Measurements from ENCODE around the gene EDN2.

The EDN2 gene

DNA sequence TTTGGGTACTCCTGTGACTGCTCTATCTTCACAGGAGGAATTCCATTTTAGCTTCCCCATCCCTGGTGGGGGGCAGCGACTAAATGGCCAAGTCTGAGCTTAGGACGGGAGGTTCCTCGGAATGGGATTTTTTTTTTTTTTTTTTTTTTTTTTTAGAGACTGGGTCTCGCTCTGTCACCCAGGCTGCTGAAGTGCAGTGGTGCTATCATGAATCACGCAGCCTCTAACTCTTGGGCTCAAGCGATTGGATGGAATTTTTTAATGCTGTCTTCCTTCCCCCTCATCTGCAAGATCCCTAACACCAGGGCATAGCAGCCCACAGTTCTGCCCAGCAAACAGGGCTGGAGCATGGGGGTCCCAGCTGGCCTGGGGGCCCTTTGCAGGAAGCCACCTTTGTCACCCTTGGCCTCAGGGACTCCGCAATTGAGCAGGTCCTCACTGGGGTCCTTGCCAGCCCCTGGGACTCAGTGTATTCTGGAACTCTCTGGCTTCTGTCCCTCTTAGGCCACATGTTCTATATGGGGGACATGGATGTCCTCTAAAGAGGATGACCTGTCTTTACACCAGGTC is 13.1 kb upstream of the EDN2 start:
- no peak for DNase-seq

DNA sequence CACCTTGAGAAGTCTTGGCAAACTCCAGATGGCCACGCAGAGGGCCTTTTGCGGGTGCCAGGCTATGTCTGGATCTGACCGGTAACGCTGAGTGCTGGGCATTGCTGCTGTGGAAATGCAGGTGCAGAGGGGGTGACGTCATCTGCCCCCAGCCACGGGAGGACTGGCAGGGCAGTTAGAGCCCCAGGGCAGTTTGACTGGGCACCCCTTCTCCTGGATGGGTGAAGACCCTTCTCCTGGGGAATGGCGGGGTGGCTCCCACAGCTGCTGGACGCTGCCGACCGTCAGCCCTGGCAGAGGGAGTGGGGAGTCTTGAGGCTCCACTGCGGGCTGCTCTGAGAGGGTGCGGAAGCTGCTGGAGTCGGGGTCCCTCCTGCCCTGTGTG is 12.6 kb upstream of the EDN2 start:
- DNase-seq = no peak

DNA sequence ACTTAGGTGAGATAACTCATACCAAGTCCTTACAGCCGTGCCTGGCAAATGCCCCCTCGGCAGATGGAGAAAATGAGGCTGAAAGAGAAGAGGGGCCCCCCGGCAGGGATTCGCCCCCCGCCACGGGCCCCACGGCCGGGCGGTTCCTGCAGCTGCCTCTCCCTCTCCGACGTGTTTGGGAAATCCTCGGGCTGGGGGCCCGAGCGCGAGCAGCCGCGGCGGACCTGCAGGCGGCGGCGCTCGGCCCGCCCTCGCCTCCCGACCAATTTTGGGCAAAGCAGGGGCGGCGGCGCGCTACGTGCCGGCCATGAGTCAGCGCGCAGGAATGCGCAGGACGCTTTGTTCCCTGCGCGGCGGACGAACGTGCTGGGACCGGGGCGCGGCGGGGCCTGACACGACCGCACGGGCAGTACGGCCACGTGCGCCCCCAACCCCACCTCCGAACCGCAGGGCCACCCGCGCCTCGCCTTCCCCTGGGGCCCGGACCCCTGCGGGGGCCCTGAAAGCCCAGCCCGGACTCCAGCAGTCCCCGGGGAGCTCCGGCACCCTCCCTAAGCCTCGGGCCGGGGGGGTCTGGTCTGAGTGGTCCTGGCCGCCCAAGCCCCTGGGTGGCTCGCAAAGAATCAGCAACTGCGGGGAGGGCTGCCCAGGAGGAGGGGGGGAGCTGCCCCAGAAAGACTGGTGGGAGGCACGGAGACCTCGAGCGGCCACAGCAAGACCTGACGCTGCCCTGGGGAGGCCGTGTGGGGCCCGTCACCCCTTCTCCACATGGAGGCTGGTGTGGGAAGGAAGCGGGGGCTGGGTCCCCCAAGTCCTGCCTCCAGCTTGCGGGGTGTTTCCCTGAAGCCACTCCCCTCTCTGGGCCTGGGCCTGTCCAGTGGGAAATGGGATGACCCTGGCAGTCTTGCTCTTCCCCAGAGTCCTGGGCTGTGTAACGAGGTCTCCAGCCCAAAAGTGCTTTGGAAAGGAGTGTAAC is 11.9 kb upstream of the EDN2 start:
- DNase-seq = no peak

DNA sequence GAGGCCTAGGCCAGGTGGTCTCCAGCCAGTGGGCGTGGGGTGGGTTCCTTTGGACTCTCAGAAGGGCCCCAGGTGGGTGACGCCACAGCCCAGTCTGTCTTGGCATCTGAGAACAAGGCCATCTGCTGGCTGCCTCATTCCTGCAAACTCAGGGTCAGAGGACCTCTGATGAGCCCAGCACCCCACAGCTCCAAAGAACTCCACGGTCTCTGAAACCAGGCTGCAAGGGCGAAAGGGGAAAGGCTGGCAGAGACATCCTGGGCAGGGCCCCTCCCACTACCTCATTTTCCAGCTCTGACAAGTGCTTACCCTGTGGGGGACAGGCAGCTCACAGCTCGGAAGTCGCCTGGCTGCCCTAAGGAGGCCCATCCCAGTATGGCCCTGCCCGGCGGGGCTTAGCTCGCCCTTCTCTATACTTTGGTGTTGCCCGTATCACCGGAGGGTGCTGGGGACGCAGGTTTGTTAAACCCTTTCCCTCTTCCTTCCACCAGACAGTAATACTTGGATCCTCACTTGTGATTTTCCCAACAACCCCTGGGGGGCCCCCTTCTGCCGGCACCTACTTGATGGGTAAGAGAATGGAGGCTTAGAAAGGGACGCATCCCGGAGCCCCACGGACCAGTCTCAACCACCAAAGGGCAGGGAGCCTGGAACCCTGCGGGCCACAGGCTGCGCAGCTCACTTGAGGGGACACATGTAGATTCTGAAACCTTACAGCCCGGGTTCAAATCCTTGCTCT is 10.9 kb upstream of the EDN2 start:
- no peak for DNase-seq

DNA sequence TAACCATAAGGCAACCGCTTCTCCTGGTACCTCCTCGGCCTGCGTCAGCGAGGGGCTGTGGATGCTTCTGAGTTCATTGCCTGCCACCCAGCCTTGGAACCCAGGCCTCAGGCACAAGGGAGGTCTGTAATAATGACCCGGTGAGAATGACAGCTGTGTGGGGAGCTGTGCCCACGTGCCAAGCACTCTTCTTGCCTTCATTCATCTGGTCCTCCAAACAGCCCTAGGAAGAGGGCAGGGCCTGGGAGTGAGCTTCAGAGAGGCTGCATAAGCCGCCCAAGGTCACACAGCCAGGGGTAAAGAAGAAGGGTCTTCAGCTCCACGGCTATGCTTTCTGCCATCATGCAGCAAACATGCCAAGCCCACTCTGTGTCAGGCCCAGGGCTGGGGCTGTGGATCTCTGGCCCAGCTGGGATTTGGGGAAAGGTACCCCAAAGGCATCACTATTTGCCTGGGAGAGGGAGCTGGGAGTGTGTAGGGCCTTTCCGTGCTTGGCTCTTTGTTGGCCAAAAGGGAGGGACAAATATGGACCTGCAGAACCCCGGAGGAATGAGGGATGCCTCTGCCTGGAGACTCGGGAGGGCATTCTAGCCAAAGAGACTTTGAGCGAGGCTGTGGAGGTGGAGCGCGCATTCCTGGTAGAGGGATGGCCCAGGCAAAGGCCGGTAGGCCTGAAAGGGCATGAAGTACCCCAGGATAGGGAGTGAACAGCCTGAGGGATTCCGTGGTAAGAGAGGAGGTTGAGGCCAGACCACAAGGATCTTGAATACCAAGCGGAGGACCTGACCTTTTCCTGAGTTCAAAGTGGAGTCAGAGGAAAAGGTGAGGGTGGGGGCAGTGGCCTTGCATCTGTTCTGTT is 10.1 kb upstream of the EDN2 start:
- DNase-seq = no peak

DNA sequence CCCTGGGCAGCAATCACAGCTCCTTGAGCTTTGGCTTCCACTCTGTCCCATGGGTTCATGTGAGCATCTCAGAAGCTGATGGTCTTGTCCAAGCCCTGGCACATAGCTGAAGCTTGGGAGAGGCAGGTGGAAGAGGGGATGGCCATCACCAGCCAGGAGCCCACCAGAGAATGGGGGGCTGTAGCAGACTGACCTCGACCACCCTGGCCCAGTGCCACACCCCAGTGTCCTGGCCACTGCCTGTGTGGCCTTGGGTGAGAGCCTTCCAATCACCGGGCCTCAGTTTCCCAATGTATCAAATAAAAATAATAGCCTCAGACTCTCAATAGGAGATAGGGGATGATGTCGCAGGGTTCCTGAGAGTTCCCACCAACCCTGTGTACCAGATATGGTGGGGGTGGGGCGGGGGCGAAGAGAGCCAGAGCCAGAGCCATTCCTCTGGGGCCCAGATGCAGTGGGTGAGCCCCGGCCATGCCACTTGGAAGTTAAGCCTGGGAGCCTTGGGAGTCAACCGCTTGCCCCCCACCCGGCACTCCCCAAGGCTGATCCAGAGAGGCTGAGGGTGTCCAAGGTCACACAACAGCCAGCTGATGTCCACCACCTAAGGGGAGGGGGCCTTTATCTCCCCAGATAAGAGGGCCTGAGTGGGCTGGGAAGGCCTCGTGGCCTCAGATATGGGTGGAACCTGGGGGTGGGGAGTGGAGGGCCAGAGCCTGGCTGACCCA is 9.3 kb upstream of the EDN2 start:
- no peak for DNase-seq

DNA sequence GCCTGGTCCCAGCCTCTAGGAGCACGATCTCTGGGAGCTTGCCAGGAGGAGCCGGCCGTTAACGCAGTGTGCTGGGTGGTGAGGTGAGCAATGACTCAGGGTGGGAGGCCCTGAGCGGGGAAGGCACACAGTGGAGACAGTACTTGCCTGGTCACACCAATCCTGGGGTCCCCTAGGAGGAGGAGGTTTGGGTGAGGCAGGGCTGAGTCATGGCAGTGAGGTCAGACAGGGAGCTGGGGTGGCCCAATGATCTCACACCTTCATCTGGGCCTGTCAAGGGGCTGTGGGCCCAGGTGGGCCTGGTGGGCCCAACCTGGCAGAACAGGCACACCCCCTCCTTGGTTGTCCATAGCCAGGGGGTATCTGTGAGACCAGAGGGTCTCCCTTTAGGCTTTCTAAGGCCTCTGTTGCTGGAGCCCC is 8.6 kb upstream of the EDN2 start:
- no peak for DNase-seq

DNA sequence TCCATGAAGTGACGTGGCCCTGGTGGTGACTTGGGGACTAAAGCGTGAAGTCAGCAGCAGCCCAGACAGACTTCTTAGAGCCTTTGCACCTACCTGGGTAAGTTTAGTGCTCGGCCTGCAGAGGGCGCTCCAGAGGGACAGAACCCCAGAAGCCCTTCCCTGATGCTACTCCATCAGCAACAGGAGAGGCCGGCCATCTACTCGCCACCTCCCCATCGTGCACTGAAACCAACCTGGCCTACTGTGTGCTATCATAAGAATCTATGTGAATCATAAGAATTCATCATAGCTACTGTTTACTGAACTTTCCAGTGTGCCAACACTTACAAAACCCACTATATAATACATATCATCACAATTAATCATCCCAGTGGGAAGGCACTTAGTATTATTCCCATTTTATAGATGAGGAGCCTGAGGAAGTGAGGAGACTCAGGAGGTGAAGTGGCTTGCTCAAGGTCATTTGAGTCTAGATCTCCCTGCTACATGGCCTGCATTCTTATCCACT is 7.9 kb upstream of the EDN2 start:
- no peak for DNase-seq

DNA sequence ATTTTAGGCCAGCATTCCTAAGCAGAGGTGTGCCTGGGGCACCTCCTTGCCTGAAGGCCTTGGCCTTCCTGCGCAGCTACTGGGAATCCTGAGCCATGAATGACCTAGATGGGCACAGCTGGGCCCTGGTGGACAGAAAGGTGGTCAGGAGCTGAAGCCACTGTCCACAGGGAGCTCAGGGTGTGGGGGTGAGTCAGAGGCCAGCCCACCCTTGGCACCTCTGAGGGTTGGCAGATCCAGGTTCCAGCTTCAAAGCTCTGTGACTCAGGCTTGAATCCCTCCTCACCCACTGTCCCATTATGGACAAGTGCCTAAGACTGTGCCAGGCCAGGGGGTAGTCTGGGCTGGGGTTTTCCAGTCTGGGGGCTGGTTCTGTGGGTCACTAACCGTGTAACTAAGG is 6.4 kb upstream of the EDN2 start:
- DNase-seq = no peak

DNA sequence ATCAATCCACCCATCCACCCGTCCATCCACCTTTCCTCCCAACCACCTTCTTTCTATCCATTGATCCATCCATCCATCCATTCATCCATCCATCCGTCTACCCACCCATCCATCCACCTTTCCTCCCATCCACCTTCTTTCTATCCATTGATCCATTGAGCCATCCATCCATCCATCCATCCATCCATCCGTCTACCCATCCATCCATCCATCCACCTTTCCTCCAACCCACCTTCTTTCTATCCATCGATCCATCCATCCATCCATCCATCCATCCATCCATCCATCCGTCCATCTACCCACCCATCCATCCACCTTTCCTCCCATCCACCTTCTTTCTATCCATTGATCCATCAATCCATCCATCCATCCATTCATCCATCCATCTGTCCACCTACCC is 5.1 kb upstream of the EDN2 start:
- no peak for DNase-seq

DNA sequence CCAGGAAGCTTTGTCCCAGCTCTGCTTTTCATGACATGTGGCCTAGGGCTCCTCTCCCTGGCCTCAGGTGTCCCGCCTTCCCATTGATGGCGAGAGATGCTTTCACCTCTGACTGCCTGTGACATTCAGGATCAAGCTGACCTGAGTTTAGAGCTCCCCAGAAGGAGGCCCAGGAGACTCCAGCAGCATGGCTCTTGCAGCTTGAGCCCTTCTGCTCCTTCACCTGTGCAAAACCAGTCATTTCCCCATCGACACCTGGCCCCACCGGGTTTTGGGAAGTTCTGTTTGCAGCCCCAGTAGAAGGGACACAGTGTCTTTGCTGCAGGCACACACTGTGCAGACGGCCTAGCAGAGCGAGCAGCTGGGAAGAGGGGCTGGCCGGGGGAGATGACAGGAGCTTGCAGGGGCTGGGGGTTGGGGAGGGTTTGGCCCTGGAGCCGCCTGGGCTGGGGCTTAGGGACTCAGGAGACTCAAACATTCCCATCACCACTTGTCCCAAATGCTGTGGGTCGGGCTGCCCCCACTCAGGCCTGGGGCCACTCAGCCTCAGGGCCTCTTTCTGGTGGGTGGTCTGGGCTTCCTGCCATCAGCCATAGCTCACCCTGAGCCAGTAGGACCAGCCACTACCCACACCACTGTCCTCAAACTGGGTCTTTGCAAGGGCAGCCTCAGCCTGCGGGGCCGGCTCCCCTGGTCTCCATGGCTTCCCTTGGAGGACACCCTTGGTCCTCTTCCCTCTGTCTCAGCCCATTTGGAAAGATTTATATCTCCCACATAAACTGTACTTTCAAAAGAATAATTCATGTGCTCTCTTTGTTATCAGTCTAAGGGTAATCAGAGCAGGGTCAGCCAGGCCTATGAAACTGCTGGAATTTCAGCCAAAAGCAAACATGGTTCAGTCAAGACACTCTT is 3.8 kb upstream of the EDN2 start:
- no peak for DNase-seq

DNA sequence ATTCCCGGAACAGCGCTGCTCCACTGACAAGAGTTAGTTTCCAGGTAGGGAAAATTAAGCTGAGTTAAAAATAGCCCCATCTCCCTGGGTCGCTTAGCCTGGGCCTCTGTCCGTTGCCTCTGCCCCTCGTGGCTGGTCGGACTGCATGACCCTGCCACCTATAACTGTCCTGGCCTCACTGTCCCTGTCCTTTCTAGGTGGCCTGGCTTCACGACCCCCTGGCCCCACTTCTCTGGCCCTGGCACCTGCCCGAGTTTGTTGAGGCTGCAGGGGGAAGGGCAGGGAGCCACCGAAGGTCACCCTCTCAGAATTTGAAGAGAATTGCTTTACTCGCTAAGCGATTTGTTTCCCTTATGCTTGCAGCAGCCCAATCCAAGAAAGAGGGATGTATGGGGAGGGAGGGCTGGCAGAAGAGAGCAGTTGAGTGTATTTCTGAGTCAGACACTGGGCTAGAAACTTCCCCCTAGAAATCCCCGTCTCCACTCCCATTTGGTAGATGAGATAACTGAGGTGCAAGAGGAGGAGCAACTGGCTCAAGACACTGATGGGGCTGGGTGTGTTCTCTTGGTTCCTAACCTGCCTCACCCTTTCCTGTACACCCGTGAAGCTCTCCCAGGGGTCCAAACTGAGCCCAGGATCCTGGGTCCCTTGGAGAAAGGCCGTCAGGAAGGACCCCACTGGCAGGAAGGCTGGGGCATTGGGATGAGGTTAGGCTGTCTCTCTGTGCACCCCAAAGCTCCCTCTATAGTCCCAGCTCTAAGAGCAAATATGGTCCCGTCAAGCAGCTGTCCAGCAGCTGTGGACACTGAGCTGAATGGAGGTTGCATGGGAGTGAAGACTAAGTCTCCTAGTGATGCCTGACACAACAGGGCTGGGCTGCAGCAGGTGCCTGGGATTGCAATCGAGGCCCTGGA is 2.9 kb upstream of the EDN2 start:
- no peak for DNase-seq

DNA sequence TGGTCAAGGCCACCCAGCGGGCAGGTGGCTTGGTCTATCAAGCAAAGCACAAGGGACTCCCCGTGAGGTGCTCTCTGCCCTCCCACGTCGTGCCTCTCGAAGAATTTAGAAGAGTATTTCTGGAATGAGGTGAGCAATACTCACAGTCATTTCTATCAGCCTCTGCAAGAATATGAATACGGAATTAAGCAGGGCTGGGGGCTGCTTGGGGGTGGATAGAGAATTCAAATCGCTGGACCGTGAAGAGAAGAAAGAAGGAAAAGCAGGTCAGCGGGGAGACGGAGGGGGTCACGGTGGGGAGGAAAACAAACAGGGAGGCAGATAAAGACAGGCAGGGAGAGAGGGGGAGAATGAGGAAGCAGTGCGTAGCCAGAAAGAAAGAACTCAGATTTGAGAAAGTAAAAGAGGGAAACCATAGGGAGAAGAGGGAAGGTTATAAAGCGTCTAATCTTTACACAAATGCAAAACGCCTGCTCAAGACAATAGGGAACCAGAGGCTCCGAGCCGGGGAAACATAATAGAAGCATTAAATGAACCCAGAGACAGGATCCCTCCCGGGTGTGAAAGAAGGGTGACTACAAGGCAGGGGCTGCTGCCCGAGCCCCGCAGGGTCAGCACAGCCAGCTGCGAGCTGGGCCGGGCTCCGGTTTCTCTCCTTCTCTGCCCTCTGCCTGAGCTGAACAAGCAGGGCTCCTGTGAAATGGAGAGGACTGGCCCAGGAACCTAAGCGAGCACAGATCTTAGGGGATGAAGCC is 2.1 kb upstream of the EDN2 start:
- no peak for DNase-seq

DNA sequence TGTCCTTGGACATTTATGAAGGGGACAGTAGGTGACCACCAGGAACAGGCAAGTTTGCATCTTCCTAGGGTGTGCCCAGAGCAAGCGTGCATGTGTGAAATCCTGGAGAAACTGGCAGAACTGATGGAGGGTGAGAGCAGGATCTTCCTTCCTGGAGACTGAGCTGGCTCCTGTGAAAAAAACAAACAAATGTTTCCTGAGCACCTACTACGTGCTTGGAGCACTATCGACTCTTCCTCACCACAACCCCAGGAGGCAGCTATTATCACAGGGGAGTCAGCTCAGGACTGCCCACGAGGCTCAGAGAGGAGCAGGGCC is 1.5 kb upstream of the EDN2 start:
- DNase-seq = no peak

DNA sequence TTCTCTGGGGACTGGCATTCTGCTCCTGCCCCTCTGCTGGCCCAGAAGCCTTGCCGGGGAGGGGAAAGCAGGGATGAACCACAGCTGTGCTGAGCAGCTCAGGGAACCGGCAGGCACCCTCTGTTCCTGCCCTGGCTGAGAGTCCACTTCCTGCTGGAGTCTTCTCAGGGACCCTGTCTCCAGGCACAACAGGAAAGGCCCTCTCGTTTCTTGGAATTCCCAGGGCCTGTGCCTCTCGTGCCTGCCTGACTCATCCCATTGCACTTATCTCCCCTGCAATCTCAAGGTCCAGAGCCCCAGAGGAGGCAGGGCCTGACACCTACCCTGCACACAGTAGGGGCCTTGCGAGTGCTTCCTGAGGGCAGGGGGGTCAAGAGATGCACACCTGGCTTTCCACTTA is 1.1 kb upstream of the EDN2 start:
- no peak for DNase-seq

DNA sequence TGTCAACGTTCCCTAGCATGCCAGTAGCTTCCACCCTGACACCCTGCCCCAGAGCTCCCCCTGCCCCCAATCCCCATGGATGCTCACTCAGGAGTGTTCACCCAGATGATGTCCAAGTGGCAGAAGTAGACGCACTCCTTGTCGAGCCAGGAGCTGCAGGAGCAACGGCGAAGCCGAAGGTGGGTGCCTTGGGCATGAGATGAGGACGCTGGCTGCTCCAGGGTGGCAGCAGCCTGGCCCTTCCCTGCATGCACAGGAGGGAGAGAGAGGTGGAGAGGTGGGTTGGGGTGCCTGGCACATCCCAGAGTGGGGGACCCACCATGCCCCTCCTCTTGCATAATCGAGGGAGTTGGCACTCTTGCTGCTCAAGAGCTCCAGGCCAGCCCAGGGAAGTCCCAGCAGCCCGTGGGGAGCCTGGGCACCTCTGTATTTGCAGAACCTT is 502 bp downstream of the EDN2 start:
- DNase-seq = no peak

DNA sequence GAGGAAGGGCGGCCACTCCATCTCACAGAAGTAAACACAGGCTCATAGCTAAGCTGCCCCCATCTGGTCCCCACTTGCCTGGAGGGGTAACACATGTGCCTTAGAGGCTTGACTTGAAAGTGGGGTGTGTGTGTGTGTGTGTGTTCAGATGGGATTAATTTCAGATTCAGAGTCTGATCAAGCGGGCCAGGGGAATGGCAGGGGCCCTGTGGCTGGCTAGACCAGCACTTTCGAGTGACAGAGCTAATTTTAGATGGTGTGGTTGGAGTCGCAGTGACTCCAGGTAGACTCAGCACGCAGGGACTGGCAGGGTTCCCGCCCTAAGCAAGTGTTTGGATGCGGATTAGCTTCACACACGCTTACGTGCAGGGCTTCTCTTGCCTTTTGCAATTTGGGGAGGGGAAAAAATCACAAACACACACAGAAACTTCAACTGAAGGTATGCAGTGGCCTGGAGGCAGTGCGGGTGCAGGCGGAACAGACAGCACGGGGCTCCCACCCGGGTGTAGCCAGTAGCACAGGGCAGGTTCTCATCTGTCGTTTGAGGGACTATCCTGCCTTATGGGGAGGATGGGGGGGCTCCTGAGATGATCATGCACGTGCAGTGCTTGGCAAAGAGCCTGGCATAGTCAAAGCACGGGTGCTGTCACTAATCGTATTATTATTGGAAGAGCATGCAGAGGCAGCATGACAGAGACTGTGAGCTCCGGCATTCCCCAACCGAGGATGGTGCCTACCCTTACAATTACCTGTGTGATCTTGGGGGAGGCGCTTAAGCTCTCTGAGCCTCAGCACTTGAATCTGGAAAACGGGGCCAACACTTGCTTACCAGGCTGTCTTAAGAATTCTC is 1.3 kb downstream of the EDN2 start:
- DNase-seq = no peak

Measured in effector CD4-positive, alpha-beta T cell (primary cell).